CD14-positive monocyte (primary cell): ENCODE measurements around the gene MYH7. TPM values are rescaled to one million over a fixed set of nuclear protein-coding genes. Genes with fewer than 3 reads are reported as not detected.
A peak's percentile ranks its signal among the peaks of the same experiment; 100 is the strongest.

ENCODE experiments used
- DNase-seq, 3 donors: peaks; one replicate each; pipeline ENCODE4 v3.0.0-alpha.2; 2011 to 2022
- H2AFZ ChIP-seq: 2 replicates; pipeline ENCODE4 v1.6.0; 2012; ENCODE audit warnings: mild to moderate bottlenecking, low read depth, low read length, inconsistent platforms; ENCODE audit not compliant: insufficient read depth, poor library complexity, severe bottlenecking
- H3K27ac ChIP-seq, 2 donors: 1 replicate in 1 of 2; 2 replicates in 1 of 2; pipeline ENCODE4 v1.5.1; 2012 to 2013; ENCODE audit warnings: low read length in 2 of 2, control low read depth in 1 of 2, inconsistent platforms in 1 of 2, low read depth in 1 of 2, mild to moderate bottlenecking in 1 of 2
- H3K27me3 ChIP-seq, 2 donors: one replicate each; pipeline versions ENCODE4 v1.6.0 to v1.6.1; 2011 to 2013; ENCODE audit warnings: low read length in 2 of 2; ENCODE audit not compliant: control insufficient read depth in 2 of 2, insufficient read depth in 2 of 2
- H3K36me3 ChIP-seq, 2 donors: replicated peaks in 1 of 2; 1 replicate in 1 of 2; 2 replicates in 1 of 2; pipeline versions ENCODE4 v1.5.1 to v1.6.1; 2012 to 2013; ENCODE audit warnings: low read length in 2 of 2, control low read depth in 1 of 2, inconsistent platforms in 1 of 2, mild to moderate bottlenecking in 1 of 2; ENCODE audit not compliant: insufficient read depth in 2 of 2, control insufficient read depth in 1 of 2
- H3K4me1 ChIP-seq, 2 donors: 1 replicate in 1 of 2; 2 replicates in 1 of 2; pipeline versions ENCODE4 v1.5.1 to v1.6.1; 2012 to 2013; ENCODE audit warnings: low read length in 2 of 2, control low read depth in 1 of 2, inconsistent platforms in 1 of 2, mild to moderate bottlenecking in 1 of 2, moderate library complexity in 1 of 2; ENCODE audit not compliant: insufficient read depth in 2 of 2, control insufficient read depth in 1 of 2
- H3K4me2 ChIP-seq: replicated peaks from 2 replicates; pipeline ENCODE3; 2012; ENCODE audit warnings: low read length, moderate library complexity, mild to moderate bottlenecking; ENCODE audit not compliant: poor library complexity, severe bottlenecking; ENCODE audit errors: extremely low read depth
- H3K4me3 ChIP-seq, 3 experiments: fragments of 200-600 bp in 1 of 3; sonication (generic) in 1 of 3; replicated peaks in 1 of 3; 1 replicate in 2 of 3; 2 replicates in 1 of 3; pipeline ENCODE4 v1.5.1; 2011 to 2013; ENCODE audit warnings: low read length in 3 of 3, mild to moderate bottlenecking in 3 of 3, control low read depth in 2 of 3, low read depth in 2 of 3, inconsistent platforms in 1 of 3, moderate library complexity in 1 of 3
- H3K79me2 ChIP-seq: 2 replicates; pipeline ENCODE4 v1.6.0; 2012; ENCODE audit warnings: mild to moderate bottlenecking, control low read depth, inconsistent platforms, low read length, moderate library complexity; ENCODE audit not compliant: insufficient read depth
- H3K9ac ChIP-seq: 2 replicates; pipeline ENCODE4 v1.6.0; 2017; ENCODE audit warnings: low read length, mild to moderate bottlenecking; ENCODE audit not compliant: insufficient read depth, poor library complexity, severe bottlenecking
- H3K9me3 ChIP-seq, 2 donors: replicated peaks in 1 of 2; 1 replicate in 1 of 2; 2 replicates in 1 of 2; pipeline versions ENCODE4 v1.5.1 to v1.6.1; 2012 to 2013; ENCODE audit warnings: low read length in 2 of 2, control low read depth in 1 of 2; ENCODE audit not compliant: control insufficient read depth in 1 of 2, insufficient read depth in 1 of 2
- H4K20me1 ChIP-seq: 2 replicates; pipeline ENCODE4 v1.6.0; 2012; ENCODE audit warnings: mild to moderate bottlenecking, low read length, control low read depth, moderate library complexity; ENCODE audit not compliant: insufficient read depth
- H3K27ac Mint-ChIP-seq, 7 donors: one replicate each; pipeline ENCODE4 v1.8.0; 2020; ENCODE audit warnings: mild to moderate bottlenecking in 7 of 7, mixed read lengths in 7 of 7, moderate library complexity in 6 of 7, inconsistent platforms in 2 of 7
- H3K27me3 Mint-ChIP-seq, 3 donors: one replicate each; pipeline ENCODE4 v1.8.0; 2021 to 2022; ENCODE audit warnings: low read depth in 3 of 3, mild to moderate bottlenecking in 3 of 3, mixed read lengths in 3 of 3, moderate library complexity in 3 of 3, inconsistent platforms in 1 of 3
- H3K36me3 Mint-ChIP-seq, 2 donors: one replicate each; pipeline ENCODE4 v1.8.0; 2020; ENCODE audit warnings: mixed read lengths in 2 of 2, inconsistent platforms in 1 of 2, mild to moderate bottlenecking in 1 of 2
- H3K4me1 Mint-ChIP-seq: one replicate; pipeline ENCODE4 v1.8.0; 2020; ENCODE audit warnings: mild to moderate bottlenecking, mixed read lengths
- H3K4me3 Mint-ChIP-seq, 2 donors: one replicate each; pipeline ENCODE4 v1.8.0; 2020; ENCODE audit warnings: mild to moderate bottlenecking in 2 of 2, mixed read lengths in 2 of 2, moderate library complexity in 1 of 2
- H3K9me3 Mint-ChIP-seq, 7 donors: one replicate each; pipeline ENCODE4 v1.8.0; 2020 to 2022; ENCODE audit warnings: mixed read lengths in 7 of 7, mild to moderate bottlenecking in 6 of 7, moderate library complexity in 6 of 7, inconsistent platforms in 2 of 7
- CTCF ChIP-seq: fragments of 200-600 bp; IDR thresholded peaks from one replicate; pipeline ENCODE4 v1.8.0; 2022; ENCODE audit warnings: antibody characterized with exemption, mild to moderate bottlenecking
- WGBS: methylation state at CpG from one replicate; pipeline ENCODE4 v1.1.5; 2013; ENCODE audit warnings: missing lambda C conversion rate; ENCODE audit not compliant: insufficient coverage; 5-methylcytosine and 5-hydroxymethylcytosine counted together
- intact Hi-C, 2 donors: fragments of 100-400 bp; cut with micrococcal nuclease; formaldehyde crosslinking; loops; one replicate each; pipeline versions ENCODE4 v1.15.0 to v1.15.1; 2023
- polyA plus RNA-seq, 3 donors: library from polyadenylated mRNA; depleted of rRNA in 1 of 3; unstranded in 2 of 3; stranded (reverse) in 1 of 3; fragments of 300-500 nt in 2 of 3; fragments of >200 nt in 1 of 3; fragmentation: Illumina TruSeq in 2 of 3; gene quantifications; 1 replicate in 2 of 3; 2 replicates in 1 of 3; pipeline ENCODE4 v1.2.3, GENCODE V29; 2012 to 2021

The MYH7 gene
- polyA plus RNA-seq, 3 donors = not detected

GRCh38 chr14:23375527-23376251, 59.8 kb downstream of the MYH7 start:
- H3K27me3 ChIP-seq = no peaks in the 10 kb centered on the region
- no peaks in the 10 kb centered on the region for H3K9me3 ChIP-seq
- TF ChIP-seq CTCF = no peak
- H3K4me3 Mint-ChIP-seq = no peak overlapping the region
- WGBS = 96% methylated on average over 21 of the region's 21 CpGs
- no peak overlapping the region for H3K27ac Mint-ChIP-seq
- no peaks in the 10 kb centered on the region for H3K4me1 Mint-ChIP-seq
- intact Hi-C loops = loop anchor here in 1 of 2 donors (2.0 kb wide), 1 partner anchor 111 kb away; no protein-coding TSS in a partner anchor
- no peak overlapping the region for H3K4me2 ChIP-seq
- no peak overlapping the region for H3K4me3 ChIP-seq
- no peaks in the 10 kb centered on the region for H4K20me1 ChIP-seq
- no peaks in the 10 kb centered on the region for H3K79me2 ChIP-seq
- H3K27ac ChIP-seq = no peak overlapping the region
- H3K36me3 Mint-ChIP-seq = no peaks in the 10 kb centered on the region
- no peak overlapping the region for H2AFZ ChIP-seq
- H3K9me3 Mint-ChIP-seq = no peaks in the 10 kb centered on the region
- DNase-seq = no peak
- H3K36me3 ChIP-seq = no peaks in the 10 kb centered on the region
- peaks cover 2 to 5% (median 2%) of the 10 kb centered on the region in 3 donors for H3K27me3 Mint-ChIP-seq
- H3K4me1 ChIP-seq = no peaks in the 10 kb centered on the region
- no peak overlapping the region for H3K9ac ChIP-seq

GRCh38 chr14:23373041-23373440, 62.4 kb downstream of the MYH7 start:
- H3K27ac Mint-ChIP-seq = no peak overlapping the region
- H3K4me2 ChIP-seq = no peak overlapping the region
- no peaks in the 10 kb centered on the region for H4K20me1 ChIP-seq
- WGBS = 100% methylated on average over 1 of the region's 3 CpGs
- H3K4me3 Mint-ChIP-seq = no peak overlapping the region
- H3K4me1 ChIP-seq = no peaks in the 10 kb centered on the region
- intact Hi-C loops = no loop called here
- DNase-seq = no peak
- H3K4me3 ChIP-seq = no peak overlapping the region
- peak overlapping the region; percentile 8 for H3K9ac ChIP-seq
- no peak overlapping the region for H3K27ac ChIP-seq
- peaks cover 0 to 3% (median 0%) of the 10 kb centered on the region in 7 donors for H3K9me3 Mint-ChIP-seq
- H3K79me2 ChIP-seq = no peaks in the 10 kb centered on the region
- H3K9me3 ChIP-seq = no peaks in the 10 kb centered on the region
- H2AFZ ChIP-seq = no peak overlapping the region
- no peaks in the 10 kb centered on the region for H3K36me3 Mint-ChIP-seq
- no peaks in the 10 kb centered on the region for H3K4me1 Mint-ChIP-seq
- H3K27me3 ChIP-seq = peaks cover 0 to 2% of the 10 kb centered on the region in 2 donors
- TF ChIP-seq CTCF = no peak
- no peaks in the 10 kb centered on the region for H3K36me3 ChIP-seq
- peaks cover 6 to 12% (median 8%) of the 10 kb centered on the region in 3 donors for H3K27me3 Mint-ChIP-seq
